ENCODE results near the gene TAOK1. TPM values are rescaled to one million over a fixed set of nuclear protein-coding genes. Genes with fewer than 3 reads are reported as not detected.
"Not testable (repeated sequence)": the region's sequence is repeated elsewhere in the genome, so short reads cannot be mapped to it uniquely, and the experiment has no call there.

The TAOK1 gene
- total RNA-seq, 1 donor from 2014 or later = 49.1 TPM

- Histone ChIP-seq H3K36me3 (ENCODE audit: control insufficient read depth, insufficient read depth, low read length) (peaks cover 3% of the 10 kb centered on the region), H3K27me3 (ENCODE audit: control insufficient read depth, insufficient read depth, low read length) (no peaks in the 10 kb centered on the region), H3K4me3 (ENCODE audit: low read depth, low read length) (no peak overlapping the region)
- no peak for DNase-seq (ENCODE audit: low read depth)
- no peak for TF ChIP-seq CTCF (IDR thresholded peaks at IDR 0.05; ENCODE audit: insufficient read depth, low read length, poor library complexity, severe bottlenecking)
Measured at GRCh38 chr17:29546830-29547229, 156.7 kb downstream of the TAOK1 start.

GRCh38 chr17:29549177-29549923, 159.2 kb downstream of the TAOK1 start:
- DNase-seq (ENCODE audit: low read depth) = no peak
- TF ChIP-seq CTCF (IDR thresholded peaks at IDR 0.05; ENCODE audit: insufficient read depth, low read length, poor library complexity, severe bottlenecking) = no peak
- H3K4me3 ChIP-seq (ENCODE audit: low read depth, low read length) = no peak overlapping the region
- no peaks in the 10 kb centered on the region for H3K36me3 ChIP-seq (ENCODE audit: control insufficient read depth, insufficient read depth, low read length)
- H3K27me3 ChIP-seq (ENCODE audit: control insufficient read depth, insufficient read depth, low read length) = no peaks in the 10 kb centered on the region

DNA sequence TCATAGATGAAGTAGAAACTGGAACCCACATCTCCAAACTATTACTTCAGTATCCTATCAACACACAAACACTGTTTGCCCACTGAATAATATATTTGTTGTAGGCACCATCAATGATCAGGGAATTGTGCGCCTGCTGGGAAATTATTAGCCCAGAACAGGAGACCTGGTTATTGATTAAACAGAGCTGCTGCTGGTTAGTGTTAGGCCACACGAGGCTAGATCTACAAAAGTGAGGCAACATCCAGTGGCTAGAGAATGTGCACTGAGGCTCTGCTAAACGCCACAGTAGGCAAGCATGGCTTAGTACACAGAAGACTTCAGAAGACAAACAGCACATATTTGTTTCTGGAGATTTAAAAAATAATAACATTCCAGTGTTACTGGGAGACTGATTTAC, 165.7 kb downstream of the TAOK1 start:
- no peak for TF ChIP-seq CTCF (IDR thresholded peaks at IDR 0.05; ENCODE audit: insufficient read depth, low read length, poor library complexity, severe bottlenecking)
- no peak overlapping the region for H3K4me3 ChIP-seq (ENCODE audit: low read depth, low read length)
- H3K36me3 ChIP-seq (ENCODE audit: control insufficient read depth, insufficient read depth, low read length) = no peaks in the 10 kb centered on the region
- DNase-seq (ENCODE audit: low read depth) = peak; percentile 59
- no peaks in the 10 kb centered on the region for H3K27me3 ChIP-seq (ENCODE audit: control insufficient read depth, insufficient read depth, low read length)

DNA sequence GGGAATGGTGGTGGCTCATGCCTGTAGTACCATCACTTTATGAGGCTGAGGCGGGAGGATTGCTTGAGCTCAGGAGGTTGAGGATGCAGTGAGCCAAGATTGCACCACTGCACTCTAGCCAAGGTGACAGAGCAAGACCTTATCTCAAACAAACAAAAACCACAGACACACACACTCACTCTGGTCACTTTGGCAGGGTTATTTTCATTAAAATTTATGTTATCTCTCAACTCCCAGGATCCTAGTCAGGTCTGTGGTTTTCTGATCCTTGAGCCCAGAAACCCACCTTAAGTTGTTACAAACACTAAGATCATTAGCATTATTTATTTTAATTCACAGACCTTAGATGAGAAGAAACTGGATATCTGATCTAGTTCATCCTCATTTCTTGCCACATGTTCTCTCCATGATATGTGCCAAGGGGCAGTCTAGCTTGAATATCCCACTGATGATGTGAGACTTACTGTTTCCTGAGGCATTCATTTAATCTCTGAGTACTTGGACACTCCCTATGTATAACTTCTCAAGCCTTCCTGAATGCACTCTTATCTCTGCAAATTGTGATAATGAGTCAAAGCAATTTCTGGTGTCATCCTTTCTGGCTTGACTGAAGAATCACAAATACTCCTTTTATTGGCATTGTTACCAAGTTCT, 167.0 kb downstream of the TAOK1 start:
- TF ChIP-seq CTCF (IDR thresholded peaks at IDR 0.05; ENCODE audit: insufficient read depth, low read length, poor library complexity, severe bottlenecking) = no peak
- Histone ChIP-seq H3K27me3 (ENCODE audit: control insufficient read depth, insufficient read depth, low read length) (no peaks in the 10 kb centered on the region), H3K36me3 (ENCODE audit: control insufficient read depth, insufficient read depth, low read length) (peaks cover 2% of the 10 kb centered on the region), H3K4me3 (ENCODE audit: low read depth, low read length) (no peak overlapping the region)
- no peak for DNase-seq (ENCODE audit: low read depth)

GRCh38 chr17:29557739-29558116, 167.6 kb downstream of the TAOK1 start:
- TF ChIP-seq CTCF (IDR thresholded peaks at IDR 0.05; ENCODE audit: insufficient read depth, low read length, poor library complexity, severe bottlenecking) = no peak
- Histone ChIP-seq H3K36me3 (ENCODE audit: control insufficient read depth, insufficient read depth, low read length) (peaks cover 2% of the 10 kb centered on the region), H3K4me3 (ENCODE audit: low read depth, low read length) (no peak overlapping the region), H3K27me3 (ENCODE audit: control insufficient read depth, insufficient read depth, low read length) (no peaks in the 10 kb centered on the region)
- DNase-seq (ENCODE audit: low read depth) = no peak

- not testable (repeated sequence) for H3K36me3 ChIP-seq (ENCODE audit: control insufficient read depth, insufficient read depth, low read length); DNase-seq (ENCODE audit: low read depth); H3K27me3 ChIP-seq (ENCODE audit: control insufficient read depth, insufficient read depth, low read length); H3K4me3 ChIP-seq (ENCODE audit: low read depth, low read length)
Measured at GRCh38 chr17:29558139-29558538, 168.0 kb downstream of the TAOK1 start.

All from kidney epithelial cell (primary cell).